ENCODE results near the gene COL20A1.

COL20A1 gene

GRCh38 chr20:63362436-63363009 lies 69.5 kb downstream of the COL20A1 start:
- DNase-seq (ENCODE audit: low spot score) = no peak

DNA sequence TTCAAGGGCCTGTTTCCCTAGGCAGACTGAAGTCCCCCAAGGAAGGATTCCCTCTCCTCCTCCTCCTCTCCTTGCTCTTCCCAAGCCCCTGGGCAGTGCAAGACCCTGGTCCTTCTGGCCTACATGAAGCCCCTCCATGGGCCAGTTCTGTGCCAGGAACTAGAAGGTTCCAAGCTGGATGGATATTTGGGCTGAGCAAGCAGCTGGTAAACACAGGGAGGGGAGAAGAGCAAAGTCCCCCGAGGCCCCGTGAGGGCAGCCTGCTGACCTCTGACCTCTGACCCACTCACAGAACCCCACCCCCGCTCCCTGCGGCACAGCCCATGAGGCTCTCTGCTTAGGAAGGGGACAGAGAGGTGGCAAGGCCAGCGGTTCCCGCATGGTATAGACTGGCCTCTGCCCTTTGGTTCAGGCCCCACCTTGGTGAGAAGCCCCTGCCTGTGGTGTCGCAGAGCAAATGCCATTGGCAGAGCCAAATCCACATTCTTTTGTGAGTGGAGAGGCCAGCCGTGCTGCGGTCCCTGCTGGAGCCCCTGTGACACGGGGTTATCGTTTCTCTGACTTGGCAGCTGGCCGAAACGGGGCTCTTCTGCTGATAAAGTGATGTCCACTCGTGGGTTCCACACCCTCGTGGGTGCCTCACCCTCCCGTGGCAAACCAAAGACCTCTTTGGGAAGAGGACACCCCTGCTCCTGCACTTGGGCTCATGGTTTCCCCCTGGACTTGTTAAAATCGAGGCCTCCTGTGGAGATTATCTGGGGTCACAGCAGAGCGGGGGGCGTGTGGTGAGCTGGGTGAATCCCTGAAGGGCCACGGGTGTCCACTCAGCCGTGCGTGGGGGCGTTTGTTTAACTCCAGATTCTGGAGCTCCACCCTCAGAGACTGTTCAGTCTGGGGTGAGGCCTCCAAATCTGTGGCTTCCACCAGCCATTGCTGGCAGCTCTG lies 70.3 kb downstream of the COL20A1 start:
- no peak for DNase-seq (ENCODE audit: low spot score)

- DNase-seq (ENCODE audit: low spot score) = no peak
Measured at GRCh38 chr20:63363981-63364561, 71.1 kb downstream of the COL20A1 start.

GRCh38 chr20:63364801-63365585 lies 72.0 kb downstream of the COL20A1 start:
- DNase-seq (ENCODE audit: low spot score) = no peak

- no peak for DNase-seq (ENCODE audit: low spot score)
Measured at GRCh38 chr20:63365601-63366389, 72.8 kb downstream of the COL20A1 start.

DNA sequence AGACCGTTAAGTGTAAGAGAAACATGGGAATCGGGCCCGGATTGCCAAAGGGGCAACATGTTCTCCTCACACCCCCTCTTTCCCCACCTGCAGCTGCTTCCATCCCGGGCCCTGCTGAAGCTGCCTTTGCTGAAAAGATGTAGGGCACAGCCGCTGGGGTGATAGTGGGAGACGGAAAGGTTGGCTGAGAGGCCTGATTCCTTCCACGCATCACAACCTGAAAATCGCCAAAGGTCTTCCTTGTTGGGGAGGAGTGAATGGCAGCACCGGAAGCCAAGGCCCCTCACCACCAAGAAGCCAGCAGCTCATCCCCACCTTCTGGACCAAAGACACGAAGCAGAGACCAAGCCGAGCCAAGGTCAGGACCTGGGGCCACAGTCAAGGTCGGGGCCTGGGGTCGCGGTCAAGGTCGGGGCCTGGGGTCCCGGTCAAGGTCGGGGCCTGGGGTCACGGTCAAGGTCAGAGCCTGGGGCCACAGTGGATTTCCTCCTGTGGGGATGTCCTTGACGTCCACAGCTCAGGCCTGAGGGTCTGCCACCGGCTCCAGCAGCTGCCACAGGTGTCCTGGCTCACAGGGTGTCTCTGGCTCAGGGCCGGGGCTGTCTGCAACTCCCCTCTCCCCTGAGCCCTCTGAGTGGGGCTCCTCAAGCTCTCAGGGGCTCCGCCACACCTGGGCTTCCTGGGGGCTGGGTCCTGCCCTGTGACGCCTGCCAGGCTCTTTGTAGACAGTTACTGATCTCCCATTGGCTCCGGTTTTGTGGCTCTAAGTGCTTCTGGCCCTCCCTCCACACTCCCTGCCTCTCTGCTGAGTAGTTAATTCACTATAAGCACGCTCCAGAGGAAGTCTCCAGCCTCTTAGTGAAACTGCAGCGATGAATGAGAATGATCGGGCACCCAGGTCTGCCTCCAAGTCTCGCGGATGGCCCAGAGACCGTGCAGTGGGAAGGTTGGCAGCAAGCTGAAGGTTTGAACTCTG lies 73.7 kb downstream of the COL20A1 start:
- no peak for DNase-seq (ENCODE audit: low spot score)

- no peak for DNase-seq (ENCODE audit: low spot score)
Measured at GRCh38 chr20:63367446-63368055, 74.6 kb downstream of the COL20A1 start.

- no peak for DNase-seq (ENCODE audit: low spot score)
Measured at GRCh38 chr20:63368151-63368550, 75.2 kb downstream of the COL20A1 start.

DNA sequence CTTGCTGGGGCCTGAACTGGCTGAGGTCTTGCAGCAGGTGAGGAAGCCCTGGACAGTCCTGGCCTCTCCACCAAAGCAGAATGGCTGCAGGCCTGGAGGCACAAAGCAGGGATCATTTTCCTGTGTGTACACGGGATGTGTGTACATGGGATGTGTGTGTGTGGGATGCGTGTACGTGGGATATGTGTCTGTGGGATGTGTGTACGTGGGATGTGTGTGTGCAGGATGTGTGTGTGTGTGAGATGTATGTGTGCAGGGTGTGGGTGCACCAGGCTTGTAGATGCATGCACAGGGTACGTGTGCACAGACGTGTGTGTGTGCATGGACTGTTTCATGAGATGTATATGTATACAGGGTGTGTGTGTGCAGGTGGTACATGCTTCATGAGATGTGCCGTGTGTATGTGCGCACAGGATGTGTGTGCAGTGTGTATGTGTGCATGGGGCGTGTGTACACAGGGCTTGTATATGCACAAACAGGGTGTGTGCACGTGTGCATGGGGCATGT lies 76.1 kb downstream of the COL20A1 start:
- DNase-seq (ENCODE audit: low spot score) = no peak

DNA sequence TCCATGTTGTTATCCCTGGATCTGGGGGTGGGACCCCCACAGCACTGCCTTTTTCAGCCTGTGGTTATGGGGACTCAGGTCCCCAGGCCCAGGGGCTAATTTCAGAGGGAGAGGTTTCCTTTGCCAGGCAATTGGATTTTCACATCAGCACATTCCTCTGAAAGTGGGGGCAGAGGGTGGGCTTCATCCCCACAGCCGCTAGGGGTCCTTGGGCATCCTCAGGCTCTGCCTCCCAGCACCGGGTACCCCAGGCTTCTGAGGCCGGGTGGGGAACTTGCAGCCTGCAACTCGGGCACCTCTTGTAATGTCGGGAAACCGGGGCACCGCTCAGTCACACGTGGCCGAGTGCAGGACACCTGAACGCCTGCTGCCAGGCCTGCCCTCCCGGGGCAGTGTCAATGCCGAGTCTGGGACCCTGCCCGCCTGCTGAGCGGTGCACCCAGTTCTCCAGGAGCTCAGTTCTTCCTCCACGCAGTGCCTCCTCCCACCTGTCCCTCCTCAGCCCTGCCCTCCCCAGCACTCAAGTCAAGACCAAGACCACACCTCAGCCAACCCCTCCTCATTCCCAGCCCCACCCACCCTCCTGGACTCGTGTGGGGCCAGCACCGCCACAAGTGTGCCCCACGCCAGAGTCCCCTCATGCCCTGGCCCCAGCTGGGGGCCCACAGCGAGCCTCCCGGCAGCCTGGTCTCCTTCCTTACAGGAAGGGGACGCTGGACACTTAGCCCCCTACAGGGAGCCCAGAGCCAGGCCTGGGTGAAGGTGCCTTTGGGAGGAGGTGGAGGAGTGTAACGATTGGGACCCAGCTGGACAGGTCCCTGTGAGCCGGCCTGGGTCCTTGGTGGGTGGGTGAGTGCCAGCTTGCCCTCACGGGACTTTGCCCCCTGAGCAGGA lies 77.0 kb downstream of the COL20A1 start:
- no peak for DNase-seq (ENCODE audit: low spot score)

- no peak for DNase-seq (ENCODE audit: low spot score)
Measured at GRCh38 chr20:63370618-63371187, 77.7 kb downstream of the COL20A1 start.

DNA sequence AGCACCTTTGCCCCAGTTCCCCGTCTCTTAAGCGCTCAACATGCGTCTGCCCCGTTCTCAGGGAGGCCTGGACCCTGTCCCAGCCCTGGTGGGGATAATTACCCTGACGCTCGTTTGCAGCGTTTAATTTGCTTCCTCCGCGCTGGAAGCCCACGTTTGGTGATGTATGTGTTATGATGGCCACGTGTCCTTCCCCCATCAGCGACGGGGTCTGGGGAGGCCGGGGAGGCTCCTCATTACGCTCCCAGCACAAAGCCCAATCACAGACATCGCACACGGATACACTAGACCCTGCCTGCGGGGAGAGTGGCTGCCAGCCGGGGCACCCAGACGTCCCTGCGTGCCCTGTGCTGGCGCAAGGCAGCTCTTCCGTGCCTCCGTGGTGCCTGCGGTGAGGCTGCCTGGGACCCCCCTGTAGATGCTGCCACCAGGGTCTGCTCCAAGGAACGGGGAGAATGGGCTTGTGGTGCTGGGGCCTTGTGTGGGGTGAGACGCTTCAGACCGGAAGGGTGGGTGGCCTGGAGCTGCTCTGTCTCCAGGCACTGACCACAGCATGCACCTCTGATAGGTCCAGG lies 78.4 kb downstream of the COL20A1 start:
- no peak for DNase-seq (ENCODE audit: low spot score)

- no peak for DNase-seq (ENCODE audit: low spot score)
Measured at GRCh38 chr20:63372971-63373885, 80.2 kb downstream of the COL20A1 start.

DNA sequence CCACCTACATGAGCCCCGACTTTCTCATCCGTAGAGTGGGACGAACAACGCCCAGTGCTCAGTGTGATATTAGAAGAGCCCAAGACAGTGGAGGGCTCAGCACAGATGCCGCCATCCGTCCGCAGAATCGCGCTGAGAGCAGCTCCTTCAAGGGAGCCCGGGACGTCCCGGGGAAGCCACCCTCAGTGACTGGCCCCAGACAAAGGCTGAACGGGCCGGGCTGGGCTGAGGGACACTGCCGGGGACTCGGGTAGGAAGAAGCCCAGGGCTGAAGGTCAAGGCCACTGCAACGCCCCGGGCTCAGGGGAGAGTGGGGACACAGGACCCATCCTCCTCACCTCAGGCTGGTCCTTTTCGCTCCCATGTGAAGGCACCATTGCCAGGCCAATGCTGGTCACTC lies 81.0 kb downstream of the COL20A1 start:
- no peak for DNase-seq (ENCODE audit: low spot score)

DNA sequence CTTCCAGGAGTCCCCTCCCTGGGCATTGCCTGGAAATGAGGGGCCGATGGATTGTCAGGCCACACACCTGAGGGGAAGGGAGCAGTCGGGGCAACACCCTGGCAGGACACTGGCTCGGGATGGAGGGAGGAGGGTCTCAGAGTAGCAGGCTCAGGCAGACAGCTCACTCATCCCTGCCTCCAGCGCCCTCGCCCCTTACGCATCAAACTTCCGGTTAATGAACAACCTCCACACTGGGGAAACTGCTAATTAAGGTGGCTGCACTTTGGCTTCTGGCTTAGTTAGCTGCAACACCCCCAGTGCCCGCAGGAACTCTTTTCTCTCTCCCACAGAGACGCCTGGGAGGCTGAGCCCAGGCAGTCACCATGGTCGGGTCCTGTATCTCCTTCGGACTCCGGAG lies 81.5 kb downstream of the COL20A1 start:
- DNase-seq (ENCODE audit: low spot score) = no peak

DNA sequence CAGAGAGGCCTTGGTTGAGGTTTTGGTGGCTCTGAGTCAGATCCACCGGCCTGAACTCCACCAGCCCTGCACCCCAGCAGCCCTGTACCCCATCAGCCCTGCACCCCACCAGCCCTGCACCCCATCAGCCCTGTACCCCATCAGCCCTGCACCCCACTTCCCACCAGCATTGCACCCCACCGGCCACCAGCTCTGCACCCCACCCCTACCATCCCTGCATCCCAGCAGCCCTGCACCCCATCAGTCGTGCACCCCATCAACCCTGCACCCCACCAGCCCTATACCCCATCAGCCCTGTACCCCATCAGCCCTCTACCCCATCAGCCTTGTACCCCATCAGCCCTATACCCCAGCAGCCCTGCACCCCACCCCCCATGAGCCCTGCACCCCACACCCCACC lies 82.5 kb downstream of the COL20A1 start:
- DNase-seq (ENCODE audit: low spot score) = no peak
